Measurements from ENCODE around the gene PSPH. TPM values are rescaled to one million over a fixed set of nuclear protein-coding genes. Genes with fewer than 3 reads are reported as not detected.
"Not testable (repeated sequence)": the region's sequence is repeated elsewhere in the genome, so short reads cannot be mapped to it uniquely, and the experiment has no call there.

Gene PSPH
- total RNA-seq, 1 experiment from 2014 or later = 59.0 TPM

GRCh38 chr7:56081626-56082340, 30.5 kb upstream of the PSPH start:
- CTCF ChIA-PET = no interaction called here
- BruUV-seq (replicated peaks) = no TSS peak
- H3K4me1 ChIP-seq (ENCODE audit: insufficient read depth, low read length, poor library complexity, severe bottlenecking) = no peaks in the 10 kb centered on the region

GRCh38 chr7:56080726-56081435, 29.6 kb upstream of the PSPH start:
- DNase-seq (ENCODE audit: low spot score); H3K27me3 ChIP-seq (replicated peaks; ENCODE audit: insufficient read depth, low read depth, low read length, poor library complexity); CTCF ChIA-PET; BruUV-seq (replicated peaks); H3K4me3 ChIP-seq (ENCODE audit: low read depth, low read length, poor library complexity, severe bottlenecking); H3K27ac ChIP-seq (ENCODE audit: low read depth, low read length, poor library complexity, severe bottlenecking); POLR2A ChIA-PET (ENCODE audit: low non-redundant PET); intact Hi-C loops (cut with micrococcal nuclease; ENCODE audit: unreplicated experiment); H3K9me3 ChIP-seq (ENCODE audit: low read depth, low read length, poor library complexity, severe bottlenecking); H3K4me1 ChIP-seq (ENCODE audit: insufficient read depth, low read length, poor library complexity, severe bottlenecking): not testable (repeated sequence)
- peaks cover 21% of the 10 kb centered on the region for H3K36me3 ChIP-seq (ENCODE audit: insufficient read depth, low read length, poor library complexity, severe bottlenecking)

More at GRCh38 chr7:56081626-56082340, 30.5 kb upstream of the PSPH start:
- DNase-seq (ENCODE audit: low spot score) = no peak
- Histone ChIP-seq H3K4me3 (ENCODE audit: low read depth, low read length, poor library complexity, severe bottlenecking) (no peak overlapping the region), H3K27ac (ENCODE audit: low read depth, low read length, poor library complexity, severe bottlenecking) (no peak overlapping the region), H3K9me3 (ENCODE audit: low read depth, low read length, poor library complexity, severe bottlenecking) (no peaks in the 10 kb centered on the region), H3K27me3 (replicated peaks; ENCODE audit: insufficient read depth, low read depth, low read length, poor library complexity) (no peaks in the 10 kb centered on the region), H3K36me3 (ENCODE audit: insufficient read depth, low read length, poor library complexity, severe bottlenecking) (peaks cover 16% of the 10 kb centered on the region)
- POLR2A ChIA-PET (ENCODE audit: low non-redundant PET) = no interaction called here
- TF ChIP-seq CTCF (conservative IDR thresholded peaks at IDR 0.05; ENCODE audit: low read depth, low read length) = no peak
- TF ChIP-seq EZH2 (IDR thresholded peaks at IDR 0.05; ENCODE audit: borderline replicate concordance, low read depth, low read length, poor library complexity, severe bottlenecking) = no peak
- intact Hi-C loops (cut with micrococcal nuclease; ENCODE audit: unreplicated experiment) = no loop called here

- H3K36me3 ChIP-seq (ENCODE audit: insufficient read depth, low read length, poor library complexity, severe bottlenecking) = peaks cover 26% of the 10 kb centered on the region
- H3K27me3 ChIP-seq (replicated peaks; ENCODE audit: insufficient read depth, low read depth, low read length, poor library complexity) = no peaks in the 10 kb centered on the region
- ChIA-PET POLR2A (ENCODE audit: low non-redundant PET) (no interaction called here), CTCF (no interaction called here)
- TF ChIP-seq EZH2 (IDR thresholded peaks at IDR 0.05; ENCODE audit: borderline replicate concordance, low read depth, low read length, poor library complexity, severe bottlenecking) = no peak
- peak; percentile 42 for TF ChIP-seq CTCF (conservative IDR thresholded peaks at IDR 0.05; ENCODE audit: low read depth, low read length)
- intact Hi-C loops (cut with micrococcal nuclease; ENCODE audit: unreplicated experiment) = loop anchor here (10.0 kb wide), 1 partner anchor 795 kb away; no protein-coding TSS in a partner anchor
- H3K4me1 ChIP-seq (ENCODE audit: insufficient read depth, low read length, poor library complexity, severe bottlenecking) = no peaks in the 10 kb centered on the region
- TSS peak; percentile 75 for BruUV-seq (replicated peaks)
- no peak overlapping the region for H3K27ac ChIP-seq (ENCODE audit: low read depth, low read length, poor library complexity, severe bottlenecking)
- H3K4me3 ChIP-seq (ENCODE audit: low read depth, low read length, poor library complexity, severe bottlenecking) = no peak overlapping the region
- H3K9me3 ChIP-seq (ENCODE audit: low read depth, low read length, poor library complexity, severe bottlenecking) = no peaks in the 10 kb centered on the region
- DNase-seq (ENCODE audit: low spot score) = no peak
Observed at GRCh38 chr7:56079450-56080185, 28.4 kb upstream of the PSPH start.
